Measurements from ENCODE around the gene TBC1D22A. TPM values are rescaled to one million over a fixed set of nuclear protein-coding genes. Genes with fewer than 3 reads are reported as not detected.

The TBC1D22A gene
- total RNA-seq, 4 donors from 2014 or later: 18.8 to 25.2 (median 23.1) TPM

DNA sequence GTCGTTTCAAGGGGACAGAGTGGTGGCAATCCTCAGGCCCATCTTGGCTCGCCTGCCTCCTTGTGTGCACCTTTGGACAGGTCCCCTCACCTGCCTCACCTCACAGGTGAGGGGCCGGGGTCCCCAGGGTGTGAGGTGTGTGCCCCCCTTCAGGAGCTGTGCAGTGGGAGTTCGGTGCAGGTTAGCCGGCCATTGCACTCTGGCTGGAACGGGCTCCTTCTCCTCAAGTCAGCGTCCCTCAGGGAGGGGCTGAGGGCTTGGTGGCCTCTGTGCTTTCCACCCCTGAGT lies 269.1 kb downstream of the TBC1D22A start:
- H3K4me1 ChIP-seq: no peaks in the 10 kb centered on the region
- H3K27me3 ChIP-seq: no peaks in the 10 kb centered on the region
- H3K36me3 ChIP-seq: no peaks in the 10 kb centered on the region
- no peak overlapping the region for H3K4me3 ChIP-seq
- H3K9me3 ChIP-seq: no peaks in the 10 kb centered on the region
- TF ChIP-seq POLR2A (IDR thresholded peaks at IDR 0.05) (no peak), CTCF (IDR thresholded peaks at IDR 0.05 in 4 of 5, conservative IDR thresholded peaks at IDR 0.05 in 1 of 5) (no peak)
- in situ Hi-C loops (cut with MboI; ENCODE audit: low sequenced_read_pairs in 4 of 4) (no loop called here), intact Hi-C loops (cut with DNase I; ENCODE audit: low total_unique reads) (no loop called here)
- H3K27ac ChIP-seq: no peak overlapping the region
- ATAC-seq: no peak
- no peak for DNase-seq

GRCh38 chr22:47032091-47032943 lies 269.9 kb downstream of the TBC1D22A start:
- TF ChIP-seq CTCF (IDR thresholded peaks at IDR 0.05 in 4 of 5, conservative IDR thresholded peaks at IDR 0.05 in 1 of 5) (no peak), POLR2A (IDR thresholded peaks at IDR 0.05) (no peak)
- H3K36me3 ChIP-seq: no peaks in the 10 kb centered on the region
- no peaks in the 10 kb centered on the region for H3K27me3 ChIP-seq
- no peak overlapping the region for H3K4me3 ChIP-seq
- ATAC-seq (no peak), DNase-seq (no peak)
- intact Hi-C loops (cut with DNase I; ENCODE audit: low total_unique reads): no loop called here
- H3K27ac ChIP-seq: no peak overlapping the region
- no peaks in the 10 kb centered on the region for H3K9me3 ChIP-seq
- H3K4me1 ChIP-seq: no peaks in the 10 kb centered on the region
- in situ Hi-C loops (cut with MboI; ENCODE audit: low sequenced_read_pairs in 4 of 4): no loop called here

DNA sequence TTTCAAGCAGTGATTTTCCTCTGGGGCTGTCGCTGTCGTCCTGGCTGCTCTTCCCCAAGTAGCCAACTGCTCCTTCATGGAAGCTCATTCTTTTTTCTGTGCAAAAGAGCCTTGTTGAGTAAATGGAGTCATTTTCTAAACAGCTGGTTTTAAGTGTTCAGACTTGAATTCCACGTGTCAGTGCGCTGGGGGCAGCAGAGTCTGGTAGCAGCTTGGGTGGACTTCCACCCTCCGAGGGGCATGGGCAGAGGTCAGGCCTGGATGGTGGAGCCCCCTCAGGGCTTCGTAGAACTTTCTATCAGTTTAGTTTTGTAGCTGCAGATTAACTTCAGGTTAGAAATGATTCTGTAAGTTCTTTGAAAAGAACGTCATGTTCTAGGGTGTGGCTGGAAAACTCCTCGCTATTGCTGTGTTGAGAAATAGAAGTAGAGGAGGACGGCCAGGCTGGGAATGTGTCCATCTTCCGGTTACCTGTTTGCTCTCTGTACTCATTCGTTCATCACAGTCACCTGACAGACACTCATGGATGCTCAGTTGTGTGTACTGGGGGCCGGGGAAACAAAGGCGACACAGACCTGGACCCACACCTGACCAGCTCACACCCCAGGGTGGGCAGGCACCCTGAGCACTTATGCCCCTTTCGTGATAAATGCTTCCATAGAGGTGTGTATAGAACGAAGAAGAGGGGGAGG lies 270.7 kb downstream of the TBC1D22A start:
- H3K27ac ChIP-seq: no peak overlapping the region
- no peaks in the 10 kb centered on the region for H3K36me3 ChIP-seq
- no peak for DNase-seq
- TF ChIP-seq POLR2A (IDR thresholded peaks at IDR 0.05) (no peak), CTCF (IDR thresholded peaks at IDR 0.05 in 4 of 5, conservative IDR thresholded peaks at IDR 0.05 in 1 of 5) (no peak)
- ATAC-seq: no peak
- no peaks in the 10 kb centered on the region for H3K27me3 ChIP-seq
- intact Hi-C loops (cut with DNase I; ENCODE audit: low total_unique reads) (no loop called here), in situ Hi-C loops (cut with MboI; ENCODE audit: low sequenced_read_pairs in 4 of 4) (no loop called here)
- no peaks in the 10 kb centered on the region for H3K4me1 ChIP-seq
- H3K4me3 ChIP-seq: no peak overlapping the region
- no peaks in the 10 kb centered on the region for H3K9me3 ChIP-seq

GRCh38 chr22:47033648-47034000 lies 271.2 kb downstream of the TBC1D22A start:
- no peak for ATAC-seq
- H3K9me3 ChIP-seq: no peaks in the 10 kb centered on the region
- no peak for DNase-seq
- H3K27me3 ChIP-seq: no peaks in the 10 kb centered on the region
- TF ChIP-seq CTCF (IDR thresholded peaks at IDR 0.05 in 4 of 5, conservative IDR thresholded peaks at IDR 0.05 in 1 of 5) (no peak), POLR2A (IDR thresholded peaks at IDR 0.05) (no peak)
- no peaks in the 10 kb centered on the region for H3K36me3 ChIP-seq
- H3K27ac ChIP-seq: no peak overlapping the region
- intact Hi-C loops (cut with DNase I; ENCODE audit: low total_unique reads) (no loop called here), in situ Hi-C loops (cut with MboI; ENCODE audit: low sequenced_read_pairs in 4 of 4) (no loop called here)
- no peak overlapping the region for H3K4me3 ChIP-seq
- no peaks in the 10 kb centered on the region for H3K4me1 ChIP-seq

All from gastrocnemius medialis (tissue), 4 donors.